ENCODE results near the gene PLXNB2. TPM values are rescaled to one million over a fixed set of nuclear protein-coding genes. Genes with fewer than 3 reads are reported as not detected.

The PLXNB2 gene
- polyA plus RNA-seq, 4 donors = 217 to 261 (median 232) TPM

DNA sequence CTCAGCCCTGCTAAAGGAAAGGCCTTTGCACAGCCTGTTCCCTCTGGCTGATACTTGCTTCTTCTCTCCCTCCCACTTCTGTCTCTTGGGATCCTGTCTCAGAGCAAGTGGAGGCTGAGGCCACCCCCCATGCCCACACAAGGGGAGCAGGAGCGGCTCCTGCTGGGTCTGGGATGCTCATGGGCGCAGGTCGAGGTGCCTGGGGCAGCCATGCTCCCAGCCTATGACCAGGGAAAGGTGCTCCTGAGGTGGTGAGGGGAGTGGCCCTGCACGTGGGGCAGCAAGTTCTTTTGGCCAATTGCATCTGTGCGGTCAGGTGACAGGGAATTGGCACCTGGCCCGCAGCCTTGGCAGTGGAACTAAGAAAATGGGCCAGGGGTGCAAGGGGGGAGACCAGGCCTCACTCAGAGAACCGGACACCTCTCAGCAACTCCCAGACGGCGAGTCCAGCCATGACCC, 38.8 kb downstream of the PLXNB2 start:
- DNase-seq (ENCODE audit: low read depth in 4 of 4, low spot score in 3 of 4) = no peak

DNA sequence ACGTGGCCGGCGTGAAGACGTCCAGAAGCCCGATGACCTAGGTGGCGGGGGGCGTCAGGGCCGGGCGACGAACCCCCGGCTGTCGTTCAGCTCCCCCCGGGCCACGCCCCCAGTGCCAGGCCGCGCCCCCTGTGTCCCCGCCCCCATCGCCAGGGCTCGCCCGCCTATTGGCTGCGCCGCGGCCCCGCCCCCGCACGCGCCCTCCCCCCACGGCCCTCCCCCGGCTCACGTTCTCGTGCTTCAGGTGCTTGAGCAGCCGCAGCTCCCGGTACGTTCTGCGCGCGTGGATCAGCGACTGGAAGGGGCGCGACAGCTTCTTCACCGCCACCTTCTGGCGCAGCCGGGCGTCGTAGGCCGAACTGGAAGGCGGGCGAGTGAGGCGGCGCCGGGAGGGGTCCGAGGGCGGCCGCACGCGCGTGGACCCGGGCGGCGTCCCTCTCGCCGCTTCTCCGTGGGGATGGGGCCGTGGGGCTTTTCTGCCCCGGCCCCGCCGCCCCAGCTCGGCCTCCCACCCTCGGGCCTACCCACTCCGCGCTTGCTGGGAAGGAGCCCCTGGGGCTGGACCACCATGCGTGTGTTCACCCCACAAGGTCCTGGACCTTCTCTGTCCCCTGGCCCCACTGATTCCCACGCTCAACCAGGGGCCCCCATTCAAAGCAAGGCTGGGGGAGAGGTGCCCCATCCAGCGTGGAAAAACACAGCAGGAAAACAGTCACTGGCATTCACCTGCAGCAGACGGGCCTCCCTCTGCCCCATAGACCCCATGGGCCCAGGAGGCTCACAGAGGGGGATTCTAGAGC, 39.7 kb downstream of the PLXNB2 start:
- DNase-seq (ENCODE audit: low read depth in 4 of 4, low spot score in 3 of 4) = no peak

DNA sequence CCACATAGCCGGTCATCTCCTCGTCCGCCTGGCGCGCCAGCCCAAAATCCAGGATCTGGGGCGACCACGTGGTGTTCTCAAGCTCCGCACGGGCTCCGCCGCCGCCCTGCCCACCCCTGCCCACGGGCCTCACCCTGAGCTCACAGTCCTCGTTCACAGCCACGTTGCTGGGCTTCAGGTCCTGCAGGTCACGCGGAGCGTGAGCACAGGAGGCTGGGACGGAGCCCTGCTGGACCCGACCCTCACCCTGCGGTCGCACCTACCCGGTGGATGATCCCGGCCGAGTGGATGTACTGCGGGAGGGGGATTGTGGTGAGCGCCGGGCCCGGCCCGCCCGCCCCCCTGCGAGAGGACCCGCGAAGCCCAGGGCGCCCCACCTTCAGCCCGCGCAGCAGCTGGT, 40.5 kb downstream of the PLXNB2 start:
- DNase-seq (ENCODE audit: low read depth in 4 of 4, low spot score in 3 of 4) = no peak

DNA sequence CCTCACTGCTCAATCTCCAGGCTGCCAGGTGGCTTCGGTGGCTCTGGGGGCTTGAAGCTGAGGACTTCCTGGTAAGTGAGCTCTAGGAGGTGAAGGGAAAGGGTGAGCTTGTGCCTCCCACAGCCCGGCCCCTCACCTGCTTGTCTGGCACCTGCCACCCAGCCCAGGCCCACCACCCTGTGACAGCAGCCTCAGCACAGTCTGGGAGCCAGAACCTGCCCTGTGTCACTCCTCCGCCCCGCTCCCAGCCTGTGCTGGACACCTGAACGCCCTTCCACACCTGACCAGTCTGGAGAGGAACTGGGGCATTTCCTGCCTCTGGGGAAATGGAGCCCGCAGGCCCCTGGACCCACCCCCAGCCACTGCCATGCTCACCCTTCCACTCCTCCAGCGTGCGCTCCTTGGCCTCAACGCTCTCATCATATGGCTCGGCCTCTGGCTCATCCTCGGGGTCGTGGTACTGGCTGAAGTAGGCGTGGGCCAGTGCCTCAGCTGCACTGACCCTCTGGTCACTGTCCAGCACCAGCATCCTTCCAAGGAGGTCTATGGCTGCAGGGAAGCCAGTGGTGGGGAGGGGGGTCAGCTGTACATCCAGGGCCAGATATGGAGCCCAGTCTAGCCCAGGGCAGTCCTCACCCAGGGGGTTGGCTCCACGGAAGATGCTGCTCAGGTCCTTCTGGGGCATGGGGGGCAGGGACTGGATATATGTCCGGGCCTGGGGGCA, 42.3 kb downstream of the PLXNB2 start:
- no peak for DNase-seq (ENCODE audit: low read depth in 4 of 4, low spot score in 3 of 4)

DNA sequence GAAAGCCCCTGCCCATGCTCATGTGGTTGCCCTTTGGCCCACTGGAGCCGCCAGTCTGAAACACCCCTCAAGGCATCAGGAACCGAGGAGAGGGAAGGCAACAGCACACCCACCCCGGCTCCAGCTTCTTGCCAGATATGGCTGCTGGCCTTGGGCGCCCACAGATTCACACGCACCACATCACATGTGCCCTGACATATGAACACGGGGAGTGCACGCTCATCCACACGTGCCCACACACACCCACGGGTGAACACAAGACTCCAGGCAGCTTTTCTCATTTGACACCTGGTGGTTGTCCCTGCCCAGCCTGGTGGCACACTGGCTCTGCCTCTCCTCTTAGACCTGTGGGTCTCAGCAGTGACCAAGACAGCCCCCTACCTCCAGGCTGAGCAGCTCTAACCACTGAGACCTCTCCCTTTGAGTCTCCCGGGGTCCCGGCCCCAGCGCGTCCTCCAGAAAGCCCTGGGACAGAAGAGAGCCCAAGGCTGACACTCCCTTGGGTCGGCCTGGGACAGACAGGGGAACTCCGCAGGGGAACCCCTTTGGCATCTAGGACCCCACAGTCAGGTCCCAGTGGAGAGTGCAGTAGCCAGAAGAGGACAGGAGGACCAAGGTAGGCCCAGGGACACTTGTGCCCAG, 43.2 kb downstream of the PLXNB2 start:
- DNase-seq (ENCODE audit: low read depth in 4 of 4, low spot score in 3 of 4) = no peak

DNA sequence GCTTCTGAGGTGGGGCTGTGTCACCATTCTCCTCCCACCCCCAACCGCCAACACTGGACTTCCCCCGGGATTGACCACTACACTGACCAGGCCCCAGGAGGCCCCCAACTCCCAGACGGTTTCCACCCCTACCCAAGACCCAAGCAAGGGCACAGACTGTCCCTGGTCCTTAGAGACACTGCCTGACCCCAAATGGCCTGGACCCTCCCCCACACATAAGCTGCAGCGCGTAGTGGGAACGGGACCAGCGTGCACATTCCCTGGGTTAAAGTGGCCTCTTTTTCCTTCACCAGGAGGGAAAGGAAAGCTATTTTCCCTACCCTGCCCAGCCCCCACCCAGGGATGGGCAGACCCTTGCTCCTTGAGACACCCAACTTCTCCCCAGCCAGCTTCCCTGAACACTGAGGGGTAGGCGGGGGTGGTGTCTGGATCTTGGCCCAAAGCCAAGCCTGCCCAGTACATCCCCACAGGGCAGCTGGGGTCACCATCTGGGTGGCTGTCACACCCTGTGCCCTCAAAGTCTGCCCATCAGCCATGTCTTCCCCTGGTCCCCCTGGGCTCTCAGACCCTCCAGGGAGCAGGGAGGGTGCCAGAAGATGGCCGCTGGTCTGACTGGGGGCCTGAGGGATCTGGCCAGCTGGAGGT, 44.4 kb downstream of the PLXNB2 start:
- DNase-seq (ENCODE audit: low read depth in 4 of 4, low spot score in 3 of 4) = no peak

DNA sequence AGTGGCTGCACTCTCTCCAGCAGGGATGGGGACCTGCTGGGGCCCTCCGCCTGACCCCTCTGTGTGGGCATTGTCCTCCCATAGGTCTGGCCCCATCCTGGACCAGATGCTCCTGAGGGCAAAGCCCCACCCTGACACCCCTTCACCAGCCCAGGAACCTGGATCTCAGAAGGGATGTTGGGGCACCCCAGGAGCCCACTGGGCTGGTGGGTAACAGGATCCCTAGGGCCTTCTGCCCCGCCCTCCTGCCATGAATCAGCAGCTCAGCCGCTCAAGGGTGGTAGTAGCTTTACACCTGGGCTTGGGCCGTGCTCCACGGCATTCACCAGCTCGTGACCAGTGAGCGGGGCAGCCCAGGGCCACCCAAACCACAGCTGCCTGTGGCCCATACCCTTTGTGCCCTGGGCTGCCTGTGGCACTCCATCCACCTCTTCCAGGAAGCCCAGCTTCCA, 45.0 kb downstream of the PLXNB2 start:
- DNase-seq (ENCODE audit: low read depth in 4 of 4, low spot score in 3 of 4) = no peak

DNA sequence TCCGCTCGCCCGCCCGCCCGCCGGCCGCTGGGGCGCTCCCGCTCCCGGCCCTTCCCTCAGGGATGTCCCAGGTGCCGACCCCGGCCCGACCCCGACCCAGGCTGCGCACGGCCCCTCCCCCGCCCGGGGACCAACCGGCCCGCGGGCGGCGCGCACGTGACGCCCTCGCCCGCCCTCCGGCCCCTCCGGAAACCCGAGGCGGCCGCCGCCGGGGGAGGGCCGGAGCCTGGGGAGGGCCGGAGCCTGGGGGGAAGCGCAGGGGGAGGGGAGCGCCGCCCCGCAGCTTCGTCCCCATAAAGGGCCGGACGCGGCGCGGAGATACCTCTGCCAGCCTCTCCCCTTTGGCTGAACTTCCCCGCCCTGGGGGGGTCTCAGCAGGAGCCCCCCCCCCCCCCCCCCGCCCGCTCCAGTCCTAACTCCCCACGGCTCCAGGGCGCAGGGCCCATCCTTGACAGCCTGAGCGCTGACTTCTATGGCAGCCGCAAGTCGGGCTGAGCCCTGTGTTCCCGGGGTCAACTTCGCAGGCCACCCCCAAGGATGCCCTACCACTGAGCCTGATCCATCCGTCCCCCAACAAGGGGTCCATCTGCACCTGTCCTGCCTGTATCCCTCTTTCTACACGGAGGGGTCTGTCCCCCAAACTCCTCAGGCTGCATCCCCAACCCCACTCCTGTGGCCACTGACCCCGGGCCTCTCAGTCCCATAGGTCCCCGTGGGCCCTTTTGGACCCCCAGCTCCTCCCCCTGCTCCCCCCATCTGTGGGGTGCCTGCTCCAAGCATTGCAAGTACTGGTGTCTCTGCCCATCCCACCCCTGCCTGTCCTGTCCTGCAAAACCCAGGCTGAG, 45.6 kb downstream of the PLXNB2 start, which contains the start of gene MAPK12:
Gene MAPK12 (minus strand): TSS at position 69 of the 845 bp plus-strand sequence. CDS start 174 bp downstream, outside the sequence.
- no peak for DNase-seq (ENCODE audit: low read depth in 4 of 4, low spot score in 3 of 4)

DNA sequence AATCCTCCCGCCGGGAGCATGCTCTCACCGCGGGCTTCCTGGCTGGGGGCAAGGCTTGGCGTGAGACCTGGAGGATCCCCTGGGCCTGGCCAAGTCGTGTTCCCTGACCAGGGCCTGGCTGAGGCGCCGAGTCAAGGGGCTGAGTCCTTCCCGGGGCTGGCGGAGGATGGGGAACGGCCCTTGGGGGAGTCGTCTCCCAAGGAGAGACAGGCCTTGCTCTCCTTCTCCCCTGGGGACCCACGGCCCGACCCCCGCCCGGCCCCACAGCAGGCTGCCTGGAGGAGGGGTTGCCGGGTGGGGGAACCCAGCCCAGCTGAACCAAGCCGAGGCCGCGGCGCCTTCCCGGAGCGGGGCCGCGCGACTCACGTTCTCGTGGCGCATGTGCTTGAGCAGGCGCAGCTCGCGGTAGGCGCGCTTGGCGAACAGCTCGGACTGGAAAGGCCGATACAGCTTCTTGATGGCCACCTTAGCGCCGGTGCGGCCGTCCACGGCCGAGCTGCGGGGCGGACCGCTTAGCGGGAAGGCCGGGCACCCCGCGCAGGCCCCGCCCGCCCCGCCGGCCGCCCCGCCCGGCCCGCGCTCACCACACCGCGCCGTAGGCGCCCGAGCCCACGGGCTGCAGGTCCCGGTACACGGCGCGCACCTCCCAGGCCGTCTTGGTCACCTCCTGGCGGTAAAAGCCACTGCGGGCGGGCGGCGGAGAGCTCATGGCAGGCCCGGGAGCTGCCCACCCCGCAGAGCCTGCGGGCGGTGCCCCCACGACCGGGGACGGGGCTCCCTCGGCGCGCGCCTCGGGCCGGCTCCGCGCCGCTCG, 46.4 kb downstream of the PLXNB2 start:
- DNase-seq (ENCODE audit: low read depth in 4 of 4, low spot score in 3 of 4) = no peak

DNA sequence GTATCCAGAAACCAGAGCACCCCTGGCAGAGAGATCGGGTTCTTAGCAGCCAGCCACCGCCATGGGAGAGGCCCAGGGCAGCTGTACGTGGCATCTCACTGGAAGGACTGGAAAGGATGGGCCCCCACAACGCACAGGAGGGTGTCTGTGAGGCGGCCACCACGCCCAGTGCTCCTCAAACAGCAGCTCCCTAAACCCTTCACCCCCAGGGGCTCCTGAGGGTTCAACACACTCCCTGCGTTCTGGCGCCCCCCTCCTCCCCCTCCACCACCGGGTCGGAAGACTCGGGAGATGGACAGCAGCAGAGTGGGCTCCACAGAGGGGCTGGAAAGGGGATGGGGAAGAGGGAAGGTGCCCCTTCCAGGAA, 47.0 kb downstream of the PLXNB2 start:
- DNase-seq (ENCODE audit: low read depth in 4 of 4, low spot score in 3 of 4) = no peak

DNA sequence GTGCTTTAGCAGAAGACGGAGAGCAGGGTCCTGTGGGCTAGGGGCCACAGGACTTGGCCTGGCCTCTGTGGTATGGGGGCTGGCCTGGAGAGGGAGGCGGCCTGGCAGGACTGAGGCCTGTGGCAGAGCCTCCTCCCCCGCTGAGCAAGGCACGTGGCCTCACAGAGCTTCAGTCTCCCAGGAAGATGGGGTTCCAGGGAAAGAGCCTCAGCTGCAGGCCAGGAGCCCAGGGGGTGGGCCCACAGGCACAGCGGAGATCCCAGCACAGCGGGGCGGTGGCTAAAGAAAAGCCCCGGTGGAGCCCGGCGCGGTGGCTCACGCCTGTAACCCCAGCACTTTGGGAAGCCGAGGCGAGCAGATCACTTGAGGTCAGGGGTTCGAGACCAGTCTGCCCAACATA, 48.1 kb downstream of the PLXNB2 start:
- DNase-seq (ENCODE audit: low read depth in 4 of 4, low spot score in 3 of 4) = no peak

DNA sequence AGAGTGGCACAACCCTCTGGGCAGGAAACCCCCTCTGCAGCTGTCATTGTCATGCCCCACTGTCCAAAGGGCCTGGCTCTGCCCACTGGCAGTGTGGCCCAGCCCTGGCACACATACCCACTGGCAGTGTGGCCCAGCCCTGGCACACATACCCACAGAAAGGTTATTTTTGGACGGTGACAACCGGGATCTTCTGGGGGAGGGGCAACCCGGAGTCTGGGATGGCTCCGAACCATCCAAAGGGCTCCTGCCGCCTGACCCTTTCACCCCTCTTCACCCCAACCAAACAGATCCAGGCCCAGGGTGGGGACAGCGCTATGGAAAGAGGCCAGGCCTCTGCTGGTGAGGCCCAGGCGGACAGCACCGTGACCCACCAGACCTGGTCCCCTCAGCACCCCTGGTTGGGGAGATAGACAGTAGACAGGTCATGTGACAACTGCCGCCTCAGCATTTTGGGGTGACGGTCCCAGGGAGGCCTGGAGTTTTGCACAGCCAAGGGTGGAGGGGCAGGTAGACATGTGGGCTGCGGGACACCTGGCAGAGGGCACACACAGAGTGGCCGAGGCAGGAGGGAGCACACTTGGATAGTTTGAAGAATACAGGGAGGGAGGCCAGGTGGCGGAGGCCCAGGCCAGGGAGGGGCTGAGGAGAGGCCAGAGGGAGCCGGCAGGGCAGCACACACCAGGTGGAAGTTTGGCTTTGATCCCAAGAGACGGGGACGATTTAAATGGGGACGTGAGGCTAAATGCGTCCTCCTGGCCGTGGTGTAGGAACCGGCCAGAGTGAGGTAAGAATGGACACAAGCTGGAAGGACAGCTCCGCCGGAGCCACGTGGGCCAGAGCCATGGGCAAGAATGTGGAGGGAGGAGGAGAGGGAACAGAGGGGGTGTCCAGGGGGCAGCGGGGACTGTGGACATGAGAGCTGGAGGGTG, 48.8 kb downstream of the PLXNB2 start:
- no peak for DNase-seq (ENCODE audit: low read depth in 4 of 4, low spot score in 3 of 4)

DNA sequence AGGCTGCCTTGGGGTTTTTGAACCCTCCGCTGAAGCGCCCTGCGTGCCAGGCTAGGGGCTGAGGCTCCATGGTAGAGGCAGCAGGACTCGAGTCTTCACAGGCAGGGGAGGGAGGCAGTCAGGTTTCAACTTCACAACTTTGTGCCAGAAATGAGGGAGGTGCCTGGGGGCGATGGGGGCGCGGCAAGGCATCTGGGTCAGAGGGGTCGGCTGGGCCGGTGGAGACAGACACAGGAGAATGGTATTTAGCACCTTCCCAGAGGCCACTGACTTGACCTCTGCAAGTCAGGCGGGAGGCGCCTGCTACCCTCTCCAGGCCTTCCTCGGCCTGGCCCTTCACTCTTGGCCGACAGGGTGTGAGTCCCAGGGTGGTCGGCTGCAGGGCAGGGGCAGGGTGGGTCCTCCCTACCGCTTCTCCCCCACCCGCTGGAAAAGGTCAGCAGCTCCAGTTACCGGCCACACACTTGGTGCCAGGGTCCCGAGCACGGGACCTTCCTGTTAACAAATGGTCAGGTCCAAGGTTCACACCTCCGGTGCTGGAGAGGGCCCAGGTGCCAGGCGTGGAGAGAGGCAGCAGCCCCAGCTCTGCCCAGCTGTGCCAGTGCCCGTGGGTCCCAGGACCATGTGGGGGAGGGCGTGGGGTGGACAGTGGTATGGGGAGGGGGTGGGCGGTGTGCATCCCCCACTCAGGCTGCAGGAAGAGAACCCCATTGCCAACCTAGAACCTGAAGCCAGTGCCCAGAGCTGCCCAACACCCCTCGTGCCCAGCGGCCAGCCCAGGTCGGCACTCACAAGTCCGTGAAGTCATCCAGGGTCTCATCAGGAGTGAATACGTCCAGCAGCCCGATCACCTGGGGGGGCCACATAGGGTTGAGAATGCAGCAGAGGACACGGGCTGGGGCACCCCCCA, 49.7 kb downstream of the PLXNB2 start:
- DNase-seq (ENCODE audit: low read depth in 4 of 4, low spot score in 3 of 4) = no peak

DNA sequence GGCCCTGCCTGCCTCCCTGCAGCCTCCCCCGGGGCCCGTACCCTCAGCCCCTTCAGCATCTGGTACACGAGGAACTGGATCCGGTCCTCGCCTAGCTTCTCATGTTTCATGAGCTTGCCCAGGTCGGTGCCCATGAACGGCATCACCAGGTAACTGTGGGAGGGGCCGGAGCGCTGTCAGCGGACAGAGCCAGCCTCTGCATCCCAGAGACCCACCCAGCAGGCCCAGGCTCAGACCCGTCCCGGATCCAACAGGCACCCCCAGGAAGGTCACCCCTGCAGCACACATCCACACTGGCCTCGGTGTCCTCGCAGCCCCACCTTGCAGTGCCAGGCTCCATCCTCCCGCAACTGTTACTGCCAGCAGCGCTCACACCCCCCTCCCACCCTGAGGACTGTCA, 50.4 kb downstream of the PLXNB2 start:
- DNase-seq (ENCODE audit: low read depth in 4 of 4, low spot score in 3 of 4) = no peak

DNA sequence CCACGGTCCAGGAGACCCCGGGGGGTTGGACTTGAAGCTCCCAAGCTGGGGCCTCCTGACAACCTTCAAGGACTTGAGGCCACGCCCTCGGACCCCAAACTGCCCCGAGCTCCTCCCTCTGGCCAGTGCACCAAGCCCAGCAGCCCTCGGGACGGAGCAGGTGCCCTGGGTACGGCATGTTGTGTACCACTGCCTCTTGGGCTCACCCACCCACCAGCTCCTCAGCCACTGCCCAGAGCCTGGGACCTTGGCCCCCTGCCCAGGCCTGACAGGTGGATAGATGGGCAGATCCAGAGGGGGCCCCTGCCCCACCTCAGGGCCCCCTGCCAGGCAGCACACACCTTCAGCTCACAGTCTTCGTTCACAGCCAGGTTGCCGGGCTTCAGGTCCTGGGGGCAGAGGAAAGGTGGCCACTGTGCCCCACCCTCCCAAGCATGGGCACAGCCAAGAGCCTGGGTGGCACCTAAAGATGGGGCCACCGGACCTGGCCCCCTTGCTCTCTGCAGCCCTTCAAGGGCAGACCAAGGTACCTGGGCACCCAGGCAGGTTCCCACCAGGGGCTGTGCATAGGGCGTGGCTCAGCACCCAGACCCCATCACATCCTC, 51.1 kb downstream of the PLXNB2 start:
- DNase-seq (ENCODE audit: low read depth in 4 of 4, low spot score in 3 of 4) = no peak

DNA sequence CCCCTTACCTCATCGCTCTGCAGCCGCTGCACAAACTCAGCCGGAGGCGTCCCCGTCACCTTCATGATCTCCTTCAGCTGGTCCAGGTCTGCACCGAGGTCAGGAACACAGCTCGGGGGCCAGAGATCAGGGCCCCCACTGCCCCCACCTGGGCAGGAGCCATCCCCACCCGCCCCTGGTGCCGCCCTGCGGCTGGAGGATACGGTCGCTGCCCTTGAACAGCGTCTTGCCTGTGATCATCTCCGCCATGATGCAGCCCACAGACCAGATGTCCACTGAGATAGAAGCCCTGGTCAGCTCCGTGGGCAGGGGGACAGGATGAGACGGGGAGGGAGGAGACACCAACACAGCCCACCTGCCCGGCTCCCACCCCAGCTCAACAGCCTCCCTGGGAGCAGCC, 51.8 kb downstream of the PLXNB2 start:
- no peak for DNase-seq (ENCODE audit: low read depth in 4 of 4, low spot score in 3 of 4)

DNA sequence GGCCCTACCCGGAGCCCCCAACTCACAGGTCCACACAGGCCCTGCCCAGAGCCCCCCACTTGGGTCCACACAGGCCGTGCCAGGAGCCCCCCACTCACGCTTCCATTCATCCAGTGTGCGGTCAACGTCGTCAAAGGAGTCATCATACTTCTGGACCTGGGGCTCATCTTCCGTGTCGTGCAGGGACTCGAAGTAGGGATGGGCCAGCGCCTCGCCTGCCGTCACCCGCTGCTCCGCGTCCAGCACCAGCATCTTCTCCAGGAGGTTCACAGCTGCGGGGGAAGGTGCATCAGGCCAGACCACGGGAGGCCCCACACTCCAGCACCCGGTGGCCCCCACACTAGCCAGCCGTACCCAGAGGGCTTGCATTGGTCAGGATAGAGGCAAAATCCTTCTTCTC, 52.3 kb downstream of the PLXNB2 start:
- no peak for DNase-seq (ENCODE audit: low read depth in 4 of 4, low spot score in 3 of 4)

Data from right renal pelvis (tissue), 4 donors.